AG04450 (cell line): ENCODE measurements around the gene DCAF15. TPM values are rescaled to one million over a fixed set of nuclear protein-coding genes. Genes with fewer than 3 reads are reported as not detected.

Experiments used
- CTCF ChIA-PET: fragments of 300-600, 350-600 bp; formaldehyde crosslinking; extraction: SDS; loops from one replicate; lab custom pipeline; 2022; ENCODE audit warnings: antibody characterized with exemption, inconsistent platforms; lab: Charles Lee
- POLR2A ChIA-PET: fragments of 350-600 bp; formaldehyde crosslinking; extraction: SDS; loops from one replicate; lab custom pipeline; 2021; ENCODE audit warnings: antibody characterized with exemption, inconsistent platforms; lab: Yijun Ruan, JAX
- DNase-seq: peaks from one replicate; pipeline ENCODE4 v3.0.0-alpha.2; 2011; ENCODE audit warnings: low read depth, low spot score
- H3K27ac ChIP-seq: one replicate; pipeline ENCODE4 v1.5.1; 2012; ENCODE audit warnings: low read depth, low read length, control low read depth
- H3K27me3 ChIP-seq: one replicate; pipeline ENCODE4 v1.6.0; 2012; ENCODE audit warnings: low read length; ENCODE audit not compliant: control insufficient read depth, insufficient read depth
- H3K4me3 ChIP-seq: 2 replicates; pipeline ENCODE4 v1.5.1; 2011; ENCODE audit warnings: mild to moderate bottlenecking, low read depth, low read length, control low read depth
- H3K9me3 ChIP-seq: 2 replicates; pipeline ENCODE4 v1.5.1; 2012; ENCODE audit warnings: low read length; ENCODE audit not compliant: control insufficient read depth, insufficient read depth
- CTCF ChIP-seq: IDR thresholded peaks from 2 replicates; pipeline ENCODE4 v1.5.1; 2011; ENCODE audit warnings: low read depth, low read length, control low read depth, inconsistent platforms
- polyA plus RNA-seq: library from polyadenylated mRNA; depleted of rRNA; stranded (reverse); fragments of >200 nt; gene quantifications from 2 replicates; pipeline ENCODE4 v1.2.3, GENCODE V29; 2011

Gene DCAF15
- polyA plus RNA-seq, 1 experiment = 6.1 TPM

- ChIA-PET CTCF (interaction anchor here (0.9 kb wide), 2 partner anchors 77 to 143 kb away, joined by 3 read pairs; partner anchors contain the start of gene ASF1B), POLR2A (no interaction called here)
- no peak overlapping the region for H3K4me3 ChIP-seq
- no peak overlapping the region for H3K27ac ChIP-seq
- TF ChIP-seq CTCF = no peak
- no peak for DNase-seq
- H3K9me3 ChIP-seq = peaks cover 3% of the 10 kb centered on the region
- H3K27me3 ChIP-seq = no peaks in the 10 kb centered on the region
Observed at GRCh38 chr19:13993590-13994300, 41.4 kb downstream of the DCAF15 start.

GRCh38 chr19:13995017-13995728 is 42.9 kb downstream of the DCAF15 start:
- POLR2A ChIA-PET = interaction anchor here (0.5 to 1.3 kb wide), 2 partner anchors 9 to 17 kb away, joined by 3 to 4 read pairs; no protein-coding TSS in a partner anchor
- CTCF ChIA-PET = interaction anchor here (0.5 kb wide), 1 partner anchor 133 kb away, joined by 4 read pairs; no protein-coding TSS in a partner anchor

GRCh38 chr19:13995878-13996765 is 43.8 kb downstream of the DCAF15 start:
- H3K27ac ChIP-seq = no peak overlapping the region
- H3K4me3 ChIP-seq = no peak overlapping the region
- POLR2A ChIA-PET = interaction anchor here (1.3 kb wide), 1 partner anchor 8 kb away, joined by 4 read pairs; no protein-coding TSS in a partner anchor
- CTCF ChIA-PET = no interaction called here
- H3K9me3 ChIP-seq = peaks cover 13% of the 10 kb centered on the region
- H3K27me3 ChIP-seq = no peaks in the 10 kb centered on the region
- no peak for TF ChIP-seq CTCF
- no peak for DNase-seq

More at GRCh38 chr19:13995017-13995728, 42.9 kb downstream of the DCAF15 start:
- H3K9me3 ChIP-seq = peaks cover 13% of the 10 kb centered on the region
- no peak for TF ChIP-seq CTCF
- no peaks in the 10 kb centered on the region for H3K27me3 ChIP-seq
- no peak for DNase-seq
- H3K4me3 ChIP-seq = no peak overlapping the region
- H3K27ac ChIP-seq = no peak overlapping the region

- Histone ChIP-seq H3K27ac (no peak overlapping the region), H3K9me3 (peaks cover 13% of the 10 kb centered on the region), H3K4me3 (no peak overlapping the region), H3K27me3 (no peaks in the 10 kb centered on the region)
- no peak for DNase-seq
- ChIA-PET CTCF (no interaction called here), POLR2A (no interaction called here)
- TF ChIP-seq CTCF = no peak
Observed at GRCh38 chr19:13996928-13997630, 44.8 kb downstream of the DCAF15 start.
